Mononuclear cell (primary cell): ENCODE results near the gene CIDEB. TPM values are rescaled to one million over a fixed set of nuclear protein-coding genes. Genes with fewer than 3 reads are reported as not detected.
A peak's percentile ranks its signal among the peaks of the same experiment; 100 is the strongest.

Experiments used
- H3K27me3 ChIP-seq: 2 replicates; pipeline ENCODE4 v1.6.0; 2011; ENCODE audit warnings: low read length, control low read depth; ENCODE audit not compliant: insufficient read depth
- H3K4me1 ChIP-seq: 2 replicates; pipeline ENCODE4 v1.5.1; 2011; ENCODE audit warnings: mild to moderate bottlenecking, low read length, control low read depth; ENCODE audit not compliant: insufficient read depth
- H3K4me3 ChIP-seq: 2 replicates; pipeline ENCODE4 v1.5.1; 2011; ENCODE audit warnings: mild to moderate bottlenecking, low read length, moderate library complexity
- H3K9me3 ChIP-seq: 2 replicates; pipeline ENCODE4 v1.5.1; 2011; ENCODE audit warnings: low read depth, mild to moderate bottlenecking, control low read depth, low read length
- total RNA-seq: library from RNA; depleted of rRNA; stranded (reverse); fragments of >200 nt; gene quantifications from one replicate; pipeline ENCODE4 v1.2.3, GENCODE V29; 2012

The CIDEB gene
- total RNA-seq, 1 donor: 14.4 TPM

- peaks cover 43% of the 10 kb centered on the region for H3K4me1 ChIP-seq
- no peaks in the 10 kb centered on the region for H3K9me3 ChIP-seq
- no peak overlapping the region for H3K4me3 ChIP-seq
- H3K27me3 ChIP-seq: no peaks in the 10 kb centered on the region
Measured at GRCh38 chr14:24325041-24325530, 17.3 kb upstream of the CIDEB start.

GRCh38 chr14:24324024-24324423 is 16.2 kb upstream of the CIDEB start:
- no peaks in the 10 kb centered on the region for H3K27me3 ChIP-seq
- H3K4me3 ChIP-seq: no peak overlapping the region
- no peaks in the 10 kb centered on the region for H3K9me3 ChIP-seq
- peaks cover 34% of the 10 kb centered on the region for H3K4me1 ChIP-seq

- H3K9me3 ChIP-seq: no peaks in the 10 kb centered on the region
- no peak overlapping the region for H3K4me3 ChIP-seq
- no peaks in the 10 kb centered on the region for H3K27me3 ChIP-seq
- peaks cover 34% of the 10 kb centered on the region for H3K4me1 ChIP-seq
Measured at GRCh38 chr14:24323341-24323740, 15.6 kb upstream of the CIDEB start.

DNA sequence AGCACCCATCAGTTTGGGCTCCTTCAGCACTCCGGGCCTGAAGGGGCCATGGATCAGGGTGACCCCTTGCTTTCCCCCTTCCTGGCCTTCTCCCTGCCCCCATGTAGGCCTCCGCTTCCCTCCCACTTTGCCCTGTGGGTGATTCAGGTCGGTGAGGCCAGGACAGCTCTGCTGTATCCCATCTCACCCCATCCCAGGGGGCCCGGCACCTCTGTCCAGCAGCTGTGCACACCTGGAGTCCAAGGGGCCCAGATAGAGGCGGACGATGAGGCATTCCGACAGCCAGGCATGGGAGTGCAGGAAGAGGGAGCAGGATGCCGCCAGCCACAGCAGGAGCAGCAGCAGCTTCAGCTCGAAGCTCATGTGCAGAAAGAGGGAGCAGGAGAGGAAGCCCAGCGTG is 14.9 kb upstream of the CIDEB start:
- Histone ChIP-seq H3K4me3 (no peak overlapping the region), H3K4me1 (peaks cover 34% of the 10 kb centered on the region), H3K9me3 (no peaks in the 10 kb centered on the region), H3K27me3 (no peaks in the 10 kb centered on the region)

DNA sequence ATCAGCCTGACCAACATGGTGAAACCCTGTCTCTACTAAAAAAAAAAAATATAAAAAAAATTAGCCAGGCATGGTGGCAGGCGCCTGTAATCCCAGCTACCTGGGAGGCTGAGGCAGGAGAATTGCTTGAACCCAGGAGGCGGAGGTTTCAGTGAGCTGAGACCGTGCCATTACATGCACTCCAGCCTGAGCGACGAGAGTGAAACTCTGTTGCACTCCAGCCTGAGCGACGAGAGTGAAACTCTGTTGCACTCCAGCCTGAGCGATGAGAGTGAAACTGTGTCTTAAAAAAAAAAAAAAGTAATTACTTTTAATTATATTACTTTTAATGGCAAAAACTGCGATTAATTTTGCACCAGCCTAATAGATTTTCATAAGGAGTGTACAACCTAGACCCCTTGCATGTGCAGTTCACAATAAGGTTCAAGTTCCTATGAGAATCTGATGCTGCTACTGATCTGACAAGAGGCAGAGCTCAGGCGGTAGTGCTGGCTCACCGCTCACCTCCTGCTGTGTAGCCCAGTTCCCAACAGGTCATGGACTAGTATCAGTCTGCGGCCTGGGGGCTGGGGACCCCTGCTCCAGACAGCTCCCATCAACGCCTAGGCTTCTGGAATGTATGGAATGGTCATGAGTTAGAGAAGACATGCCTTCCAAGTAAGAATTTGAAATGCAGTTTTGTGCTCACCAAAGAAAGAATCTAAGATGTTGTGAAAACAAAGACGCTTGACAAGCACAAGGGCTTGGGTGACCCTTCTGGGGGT is 13.6 kb upstream of the CIDEB start:
- Histone ChIP-seq H3K4me3 (no peak overlapping the region), H3K27me3 (no peaks in the 10 kb centered on the region), H3K9me3 (no peaks in the 10 kb centered on the region), H3K4me1 (peaks cover 34% of the 10 kb centered on the region)

- Histone ChIP-seq H3K9me3 (no peaks in the 10 kb centered on the region), H3K27me3 (no peaks in the 10 kb centered on the region), H3K4me1 (peaks cover 68% of the 10 kb centered on the region), H3K4me3 (no peak overlapping the region)
Measured at GRCh38 chr14:24317141-24317928, 9.6 kb upstream of the CIDEB start.

DNA sequence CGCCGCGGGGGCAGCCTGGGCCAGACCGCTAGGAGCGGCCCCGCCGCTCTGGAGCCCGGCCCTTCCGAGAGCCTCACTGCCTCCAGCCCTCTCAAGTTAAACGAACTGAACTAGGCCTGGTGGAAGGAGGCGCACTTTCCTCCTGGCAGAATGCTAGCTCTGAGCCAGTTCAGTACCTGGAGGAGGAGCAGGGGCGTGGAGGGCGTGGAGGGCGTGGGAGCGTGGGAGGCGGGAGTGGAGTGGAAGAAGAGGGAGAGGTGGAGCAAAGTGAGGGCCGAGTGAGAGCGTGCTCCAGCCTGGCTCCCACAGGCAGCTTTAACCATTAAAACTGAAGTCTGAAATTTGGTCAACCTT is 8.8 kb upstream of the CIDEB start:
- H3K4me3 ChIP-seq: no peak overlapping the region
- no peaks in the 10 kb centered on the region for H3K27me3 ChIP-seq
- no peaks in the 10 kb centered on the region for H3K9me3 ChIP-seq
- peaks cover 76% of the 10 kb centered on the region for H3K4me1 ChIP-seq

DNA sequence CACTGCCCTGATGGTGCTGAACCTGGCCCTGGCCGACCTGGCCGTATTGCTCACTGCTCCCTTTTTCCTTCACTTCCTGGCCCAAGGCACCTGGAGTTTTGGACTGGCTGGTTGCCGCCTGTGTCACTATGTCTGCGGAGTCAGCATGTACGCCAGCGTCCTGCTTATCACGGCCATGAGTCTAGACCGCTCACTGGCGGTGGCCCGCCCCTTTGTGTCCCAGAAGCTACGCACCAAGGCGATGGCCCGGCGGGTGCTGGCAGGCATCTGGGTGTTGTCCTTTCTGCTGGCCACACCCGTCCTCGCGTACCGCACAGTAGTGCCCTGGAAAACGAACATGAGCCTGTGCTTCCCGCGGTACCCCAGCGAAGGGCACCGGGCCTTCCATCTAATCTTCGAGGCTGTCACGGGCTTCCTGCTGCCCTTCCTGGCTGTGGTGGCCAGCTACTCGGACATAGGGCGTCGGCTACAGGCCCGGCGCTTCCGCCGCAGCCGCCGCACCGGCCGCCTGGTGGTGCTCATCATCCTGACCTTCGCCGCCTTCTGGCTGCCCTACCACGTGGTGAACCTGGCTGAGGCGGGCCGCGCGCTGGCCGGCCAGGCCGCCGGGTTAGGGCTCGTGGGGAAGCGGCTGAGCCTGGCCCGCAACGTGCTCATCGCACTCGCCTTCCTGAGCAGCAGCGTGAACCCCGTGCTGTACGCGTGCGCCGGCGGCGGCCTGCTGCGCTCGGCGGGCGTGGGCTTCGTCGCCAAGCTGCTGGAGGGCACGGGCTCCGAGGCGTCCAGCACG is 8.2 kb upstream of the CIDEB start:
- Histone ChIP-seq H3K4me3 (peak overlapping the region; percentile 34), H3K9me3 (no peaks in the 10 kb centered on the region), H3K27me3 (no peaks in the 10 kb centered on the region), H3K4me1 (peaks cover 82% of the 10 kb centered on the region)

DNA sequence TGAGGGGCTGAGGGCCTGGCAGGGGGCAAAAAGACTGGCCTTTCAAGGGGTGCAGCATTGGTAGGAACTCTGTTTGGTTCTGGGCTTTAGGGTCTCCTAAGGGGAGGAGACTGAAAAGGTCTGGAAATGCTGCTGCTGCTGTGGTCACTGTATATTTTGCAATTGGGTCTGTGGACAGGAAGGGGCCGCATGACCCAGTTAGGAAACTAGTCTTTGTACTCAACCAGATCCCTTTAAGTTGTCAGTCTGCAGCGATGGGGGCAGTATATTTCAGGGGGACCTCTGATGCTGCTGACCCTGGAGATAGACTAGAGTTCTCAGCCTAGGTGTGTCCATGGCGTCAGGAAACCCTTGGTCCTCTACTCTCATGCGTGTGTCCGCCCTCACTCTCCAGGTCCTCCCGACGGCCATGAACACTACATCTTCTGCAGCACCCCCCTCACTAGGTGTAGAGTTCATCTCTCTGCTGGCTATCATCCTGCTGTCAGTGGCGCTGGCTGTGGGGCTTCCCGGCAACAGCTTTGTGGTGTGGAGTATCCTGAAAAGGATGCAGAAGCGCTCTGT is 7.5 kb upstream of the CIDEB start:
- peaks cover 89% of the 10 kb centered on the region for H3K4me1 ChIP-seq
- H3K9me3 ChIP-seq: no peaks in the 10 kb centered on the region
- peak overlapping the region; percentile 34 for H3K4me3 ChIP-seq
- H3K27me3 ChIP-seq: no peaks in the 10 kb centered on the region

- peak overlapping the region; percentile 34 for H3K4me3 ChIP-seq
- H3K4me1 ChIP-seq: peaks cover 96% of the 10 kb centered on the region
- H3K27me3 ChIP-seq: no peaks in the 10 kb centered on the region
- H3K9me3 ChIP-seq: no peaks in the 10 kb centered on the region
Measured at GRCh38 chr14:24314377-24315193, 6.8 kb upstream of the CIDEB start.

- Histone ChIP-seq H3K4me1 (peaks cover 100% of the 10 kb centered on the region), H3K27me3 (no peaks in the 10 kb centered on the region), H3K4me3 (no peak overlapping the region), H3K9me3 (no peaks in the 10 kb centered on the region)
Measured at GRCh38 chr14:24313913-24314312, 6.1 kb upstream of the CIDEB start.

DNA sequence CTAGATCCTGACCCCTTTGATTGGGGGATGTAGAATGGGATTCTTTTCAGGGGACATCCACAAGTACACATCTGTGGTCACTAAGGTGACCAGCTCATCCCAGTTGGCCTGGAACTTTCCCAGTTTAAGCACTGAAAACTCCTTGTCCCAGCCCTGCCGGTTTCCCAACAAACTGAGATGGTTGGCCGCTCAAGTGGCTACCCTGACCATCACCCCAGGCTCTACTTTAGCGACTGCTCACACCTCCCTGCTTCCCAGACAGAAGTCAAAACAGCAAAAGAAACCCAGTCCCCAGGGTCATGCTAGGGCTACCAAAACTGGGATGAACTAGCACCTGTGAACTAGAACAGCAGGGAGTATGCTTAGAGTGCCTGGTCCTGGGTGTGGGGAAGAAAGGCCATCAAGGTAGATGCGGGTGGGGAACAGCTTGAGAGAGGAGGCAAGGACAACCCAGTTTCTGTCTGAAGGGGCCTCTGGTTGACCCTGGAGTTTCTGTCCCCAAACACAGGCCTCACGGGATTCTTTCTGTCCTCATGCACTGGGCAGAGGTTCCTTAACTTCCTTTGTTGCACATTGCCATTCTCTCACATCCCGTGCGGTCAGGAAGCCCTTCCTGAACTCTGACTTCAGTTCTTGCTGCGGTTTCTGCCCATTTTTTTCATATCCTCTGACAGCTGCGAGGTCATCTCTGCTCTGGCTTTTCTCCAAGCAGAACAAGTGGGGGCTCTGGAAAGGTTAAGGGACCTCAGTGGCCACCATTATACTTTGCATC is 5.1 kb upstream of the CIDEB start:
- H3K4me3 ChIP-seq: peak overlapping the region; percentile 47
- peaks cover 100% of the 10 kb centered on the region for H3K4me1 ChIP-seq
- H3K9me3 ChIP-seq: no peaks in the 10 kb centered on the region
- no peaks in the 10 kb centered on the region for H3K27me3 ChIP-seq

- H3K27me3 ChIP-seq: no peaks in the 10 kb centered on the region
- H3K9me3 ChIP-seq: no peaks in the 10 kb centered on the region
- H3K4me3 ChIP-seq: peak overlapping the region; percentile 47
- peaks cover 95% of the 10 kb centered on the region for H3K4me1 ChIP-seq
Measured at GRCh38 chr14:24311837-24312615, 4.2 kb upstream of the CIDEB start.
